Measurements from ENCODE around the gene LGALS4.
"Not testable (repeated sequence)": the region's sequence is repeated elsewhere in the genome, so short reads cannot be mapped to it uniquely, and the experiment has no call there.

The LGALS4 gene

DNA sequence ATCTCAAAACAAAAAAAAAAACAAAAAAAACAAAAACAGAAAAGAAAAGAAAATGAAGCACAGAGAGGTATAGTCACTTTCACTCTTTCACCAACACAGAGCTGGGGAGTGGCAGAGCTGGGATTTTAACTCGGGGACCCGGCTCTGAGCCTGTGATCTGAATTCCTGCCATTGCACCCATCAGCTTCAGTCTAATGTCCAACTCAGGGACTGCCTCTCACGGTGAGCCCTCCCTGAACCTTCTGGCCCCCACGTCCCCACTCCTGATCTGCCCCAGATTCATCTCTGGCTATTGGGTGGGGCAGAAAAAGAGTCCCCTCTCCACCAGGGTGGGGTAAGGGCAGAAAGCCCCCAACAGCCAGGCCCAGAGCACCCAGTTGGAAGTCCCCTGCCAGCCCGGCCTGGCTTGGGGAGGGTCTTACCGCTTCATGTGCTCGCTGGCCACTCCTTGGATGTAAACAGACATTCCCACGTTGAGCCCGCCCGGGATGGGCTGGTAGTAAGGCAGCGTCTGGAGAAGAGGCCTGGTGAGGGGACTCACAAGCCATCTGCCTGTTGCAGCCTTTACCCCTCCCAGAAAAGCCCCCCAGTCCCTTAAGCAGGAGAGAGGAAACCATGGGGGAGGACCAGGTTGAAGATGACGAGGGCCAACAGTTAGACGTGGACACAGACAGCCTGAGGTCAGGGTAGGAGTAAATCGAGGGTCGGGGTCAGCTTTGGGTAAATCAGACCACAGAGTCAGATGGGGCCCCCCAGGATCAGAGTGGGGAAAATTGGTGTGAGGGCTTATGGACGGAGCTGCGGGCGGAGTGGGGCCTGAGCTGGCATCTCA is 520 bp downstream of the LGALS4 start:
- TF ChIP-seq, protein P1, sequence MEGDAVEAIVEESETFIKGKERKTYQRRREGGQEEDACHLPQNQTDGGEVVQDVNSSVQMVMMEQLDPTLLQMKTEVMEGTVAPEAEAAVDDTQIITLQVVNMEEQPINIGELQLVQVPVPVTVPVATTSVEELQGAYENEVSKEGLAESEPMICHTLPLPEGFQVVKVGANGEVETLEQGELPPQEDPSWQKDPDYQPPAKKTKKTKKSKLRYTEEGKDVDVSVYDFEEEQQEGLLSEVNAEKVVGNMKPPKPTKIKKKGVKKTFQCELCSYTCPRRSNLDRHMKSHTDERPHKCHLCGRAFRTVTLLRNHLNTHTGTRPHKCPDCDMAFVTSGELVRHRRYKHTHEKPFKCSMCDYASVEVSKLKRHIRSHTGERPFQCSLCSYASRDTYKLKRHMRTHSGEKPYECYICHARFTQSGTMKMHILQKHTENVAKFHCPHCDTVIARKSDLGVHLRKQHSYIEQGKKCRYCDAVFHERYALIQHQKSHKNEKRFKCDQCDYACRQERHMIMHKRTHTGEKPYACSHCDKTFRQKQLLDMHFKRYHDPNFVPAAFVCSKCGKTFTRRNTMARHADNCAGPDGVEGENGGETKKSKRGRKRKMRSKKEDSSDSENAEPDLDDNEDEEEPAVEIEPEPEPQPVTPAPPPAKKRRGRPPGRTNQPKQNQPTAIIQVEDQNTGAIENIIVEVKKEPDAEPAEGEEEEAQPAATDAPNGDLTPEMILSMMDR (conservative IDR thresholded peaks at IDR 0.05; ENCODE audit: low read depth, low read length) = no peak
- Histone ChIP-seq H3K4me2 (no peak overlapping the region), H2AFZ (ENCODE audit: low read depth) (no peak overlapping the region), H3K79me2 (ENCODE audit: insufficient read depth, low read depth) (no peaks in the 10 kb centered on the region), H3K9ac (no peak overlapping the region), H3K4me3 (IDR thresholded peaks at IDR 0.05; ENCODE audit: insufficient read depth, low read depth, low read length) (no peak overlapping the region), H3K27me3 (ENCODE audit: insufficient read depth, low read depth) (no peaks in the 10 kb centered on the region), H3K4me1 (ENCODE audit: low read depth, poor library complexity, severe bottlenecking) (no peaks in the 10 kb centered on the region), H3K27ac (no peak overlapping the region), H3K36me3 (ENCODE audit: insufficient read depth) (no peaks in the 10 kb centered on the region), H4K20me1 (ENCODE audit: insufficient read depth) (no peaks in the 10 kb centered on the region)

DNA sequence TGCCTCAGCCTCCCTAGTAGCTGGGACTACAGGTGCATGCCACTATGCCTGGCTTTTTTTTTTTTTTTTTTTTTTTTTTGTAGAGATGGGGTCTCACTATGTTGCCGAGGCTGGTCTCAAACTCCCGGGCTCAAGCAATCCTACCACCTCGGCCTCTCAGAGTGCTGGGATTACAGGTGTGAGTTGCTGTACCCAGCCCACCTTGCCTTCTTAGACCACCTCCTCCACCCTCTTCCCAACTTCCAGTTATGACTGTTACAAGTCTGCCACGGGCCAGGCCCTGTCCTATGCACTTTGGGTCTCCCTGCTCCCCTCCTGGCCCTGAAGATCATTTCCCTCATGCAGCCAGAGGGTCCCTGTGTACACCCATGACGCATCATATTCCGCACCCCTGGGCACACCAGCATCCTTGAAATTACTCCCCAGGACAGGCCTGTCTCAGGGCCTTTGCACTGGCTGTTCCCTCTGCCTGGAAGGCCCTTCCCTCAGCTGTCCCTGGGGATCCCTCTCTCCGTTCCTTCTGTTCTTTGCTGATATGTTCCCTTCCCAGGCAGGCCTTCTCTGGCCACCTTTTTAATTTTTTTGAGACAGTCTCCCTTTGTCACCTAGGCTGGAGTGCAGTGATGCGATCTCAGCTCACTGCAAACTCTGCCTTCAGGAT is 3.0 kb downstream of the LGALS4 start:
- Histone ChIP-seq H3K4me1 (ENCODE audit: low read depth, poor library complexity, severe bottlenecking) (no peaks in the 10 kb centered on the region), H3K79me2 (ENCODE audit: insufficient read depth, low read depth) (no peaks in the 10 kb centered on the region), H3K27ac (no peak overlapping the region), H3K4me3 (IDR thresholded peaks at IDR 0.05; ENCODE audit: insufficient read depth, low read depth, low read length) (no peak overlapping the region), H4K20me1 (ENCODE audit: insufficient read depth) (no peaks in the 10 kb centered on the region), H3K36me3 (ENCODE audit: insufficient read depth) (no peaks in the 10 kb centered on the region), H2AFZ (ENCODE audit: low read depth) (no peak overlapping the region), H3K9ac (no peak overlapping the region), H3K4me2 (no peak overlapping the region), H3K27me3 (ENCODE audit: insufficient read depth, low read depth) (no peaks in the 10 kb centered on the region)
- TF ChIP-seq, protein P1 (conservative IDR thresholded peaks at IDR 0.05; ENCODE audit: low read depth, low read length) = no peak

DNA sequence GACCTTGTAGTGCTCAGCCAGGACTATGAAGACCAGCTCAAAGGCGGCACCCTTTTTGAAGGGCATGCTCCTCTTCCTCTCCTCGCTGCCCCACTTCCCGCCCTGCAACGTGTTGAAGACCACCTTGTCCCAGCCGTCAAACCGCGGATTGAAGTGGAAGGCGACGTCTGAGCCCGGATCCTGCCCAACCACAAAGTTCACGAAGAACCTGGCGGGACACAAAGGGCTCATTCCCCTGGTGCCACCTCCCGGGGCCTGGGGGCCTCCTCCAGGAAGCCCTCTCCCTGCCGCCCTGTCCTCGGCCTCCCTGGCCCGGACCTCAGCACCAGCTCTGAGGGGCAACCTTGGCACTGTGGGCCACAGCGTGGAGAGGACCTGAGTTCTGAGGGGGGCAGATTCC is 4.0 kb downstream of the LGALS4 start:
- H3K36me3 ChIP-seq (ENCODE audit: insufficient read depth) = no peaks in the 10 kb centered on the region
- H3K79me2 ChIP-seq (ENCODE audit: insufficient read depth, low read depth) = no peaks in the 10 kb centered on the region
- H3K27ac ChIP-seq = no peak overlapping the region
- no peak overlapping the region for H3K4me2 ChIP-seq
- no peak overlapping the region for H3K4me3 ChIP-seq (IDR thresholded peaks at IDR 0.05; ENCODE audit: insufficient read depth, low read depth, low read length)
- H3K9ac ChIP-seq = no peak overlapping the region
- no peak overlapping the region for H2AFZ ChIP-seq (ENCODE audit: low read depth)
- TF ChIP-seq, protein P1 (conservative IDR thresholded peaks at IDR 0.05; ENCODE audit: low read depth, low read length) = no peak
- H3K4me1 ChIP-seq (ENCODE audit: low read depth, poor library complexity, severe bottlenecking) = no peaks in the 10 kb centered on the region
- no peaks in the 10 kb centered on the region for H3K27me3 ChIP-seq (ENCODE audit: insufficient read depth, low read depth)
- no peaks in the 10 kb centered on the region for H4K20me1 ChIP-seq (ENCODE audit: insufficient read depth)

DNA sequence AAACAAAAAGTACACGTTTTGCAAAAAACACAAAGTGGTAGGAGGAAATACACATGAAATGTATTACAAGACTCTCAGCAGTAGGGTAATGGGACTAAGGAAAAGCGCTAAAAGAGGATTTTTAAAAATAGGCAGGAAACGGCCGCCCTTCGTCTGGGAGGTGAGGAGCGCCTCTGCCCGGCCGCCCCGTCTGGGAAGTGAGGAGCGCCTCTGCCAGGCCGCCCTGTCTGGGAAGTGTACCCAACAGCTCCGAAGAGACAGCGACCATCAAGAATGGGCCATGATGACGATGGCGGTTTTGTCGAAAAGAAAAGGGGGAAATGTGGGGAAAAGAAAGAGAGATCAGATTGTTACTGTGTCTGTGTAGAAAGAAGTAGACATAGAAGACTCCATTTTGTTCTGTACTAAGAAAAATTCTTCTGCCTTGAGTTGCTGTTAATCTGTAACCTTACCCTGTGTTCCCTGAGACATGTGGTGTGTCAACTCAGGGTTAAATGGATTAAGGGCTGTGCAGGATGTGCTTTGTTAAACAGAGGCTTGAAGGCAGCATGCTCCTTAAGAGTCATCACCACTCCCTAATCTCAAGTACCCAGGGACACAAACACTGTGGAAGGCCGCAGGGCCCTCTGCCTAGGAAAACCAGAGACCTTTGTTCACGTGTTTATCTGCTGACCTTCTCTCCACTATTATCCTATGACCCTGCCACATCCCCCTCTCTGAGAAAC is 5.2 kb downstream of the LGALS4 start:
- H4K20me1 ChIP-seq (ENCODE audit: insufficient read depth); H3K9ac ChIP-seq; H3K36me3 ChIP-seq (ENCODE audit: insufficient read depth); H2AFZ ChIP-seq (ENCODE audit: low read depth); H3K79me2 ChIP-seq (ENCODE audit: insufficient read depth, low read depth); H3K4me3 ChIP-seq (IDR thresholded peaks at IDR 0.05; ENCODE audit: insufficient read depth, low read depth, low read length); H3K27me3 ChIP-seq (ENCODE audit: insufficient read depth, low read depth); H3K27ac ChIP-seq; H3K4me1 ChIP-seq (ENCODE audit: low read depth, poor library complexity, severe bottlenecking); H3K4me2 ChIP-seq: not testable (repeated sequence)

Data from KMS-11 (cell line).